Lower leg skin (tissue), 3 donors: Measurements from ENCODE around the gene CES2.
"Not testable (repeated sequence)": the region's sequence is repeated elsewhere in the genome, so short reads cannot be mapped to it uniquely, and the experiment has no call there.

Experiments used
- POLR2A ChIP-seq, 2 donors: fragments of 450-650 bp; IDR thresholded peaks; one replicate each; pipeline ENCODE4 v1.6.1; 2016 to 2017; ENCODE audit warnings: antibody characterized with exemption in 2 of 2, mild to moderate bottlenecking in 1 of 2, moderate library complexity in 1 of 2
- TF ChIP-seq, protein P1 (sequence below), 3 donors: fragments of 450-650 bp; IDR thresholded peaks; one replicate each; pipeline ENCODE4 v1.5.1; 2016; ENCODE audit warnings: antibody characterized with exemption in 3 of 3, mild to moderate bottlenecking in 3 of 3, moderate library complexity in 2 of 3

DNA sequence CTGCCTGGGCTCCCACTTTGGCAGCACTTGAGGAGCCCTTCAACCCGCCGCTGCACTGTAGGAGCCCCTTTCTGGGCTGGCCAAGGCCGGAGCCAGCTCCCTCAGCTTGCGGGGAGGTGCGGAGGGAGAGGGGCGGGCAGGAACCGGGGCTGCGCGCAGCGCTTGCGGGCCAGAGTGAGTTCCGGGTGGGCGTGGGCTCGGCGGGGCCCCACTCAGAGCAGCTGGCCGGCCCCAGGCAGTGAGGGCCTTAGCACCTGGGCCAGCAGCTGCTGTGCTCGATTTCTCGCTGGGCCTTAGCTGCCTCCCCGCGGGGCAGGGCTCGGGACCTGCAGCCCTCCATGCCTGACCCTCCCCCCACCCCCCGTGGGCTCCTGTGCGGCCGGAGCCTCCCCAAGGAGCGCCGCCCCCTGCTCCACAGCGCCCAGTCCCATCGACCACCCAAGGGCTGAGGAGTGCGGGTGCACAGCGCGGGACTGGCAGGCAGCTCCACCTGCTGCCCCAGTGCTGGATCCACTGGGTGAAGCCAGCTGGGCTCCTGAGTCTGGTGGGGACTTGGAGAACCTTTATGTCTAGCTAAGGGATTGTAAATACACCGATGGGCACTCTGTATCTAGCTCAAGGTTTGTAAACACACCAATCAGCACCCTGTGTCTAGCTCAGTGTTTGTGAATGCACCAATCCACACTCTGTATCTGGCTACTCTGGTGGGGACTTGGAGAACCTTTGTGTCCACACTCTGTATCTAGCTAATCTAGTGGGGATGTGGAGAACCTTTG, 39.0 kb downstream of the CES2 start:
- TF ChIP-seq, protein P1, sequence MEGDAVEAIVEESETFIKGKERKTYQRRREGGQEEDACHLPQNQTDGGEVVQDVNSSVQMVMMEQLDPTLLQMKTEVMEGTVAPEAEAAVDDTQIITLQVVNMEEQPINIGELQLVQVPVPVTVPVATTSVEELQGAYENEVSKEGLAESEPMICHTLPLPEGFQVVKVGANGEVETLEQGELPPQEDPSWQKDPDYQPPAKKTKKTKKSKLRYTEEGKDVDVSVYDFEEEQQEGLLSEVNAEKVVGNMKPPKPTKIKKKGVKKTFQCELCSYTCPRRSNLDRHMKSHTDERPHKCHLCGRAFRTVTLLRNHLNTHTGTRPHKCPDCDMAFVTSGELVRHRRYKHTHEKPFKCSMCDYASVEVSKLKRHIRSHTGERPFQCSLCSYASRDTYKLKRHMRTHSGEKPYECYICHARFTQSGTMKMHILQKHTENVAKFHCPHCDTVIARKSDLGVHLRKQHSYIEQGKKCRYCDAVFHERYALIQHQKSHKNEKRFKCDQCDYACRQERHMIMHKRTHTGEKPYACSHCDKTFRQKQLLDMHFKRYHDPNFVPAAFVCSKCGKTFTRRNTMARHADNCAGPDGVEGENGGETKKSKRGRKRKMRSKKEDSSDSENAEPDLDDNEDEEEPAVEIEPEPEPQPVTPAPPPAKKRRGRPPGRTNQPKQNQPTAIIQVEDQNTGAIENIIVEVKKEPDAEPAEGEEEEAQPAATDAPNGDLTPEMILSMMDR (IDR thresholded peaks at IDR 0.05), result not testable (repeated sequence)
- TF ChIP-seq POLR2A (IDR thresholded peaks at IDR 0.05), result not testable (repeated sequence)
